Activated B cell treated with CpG ODN at 0.5 μM for 24 hours (primary cell): ENCODE measurements around the gene KAT2B. TPM values are rescaled to one million over a fixed set of nuclear protein-coding genes. Genes with fewer than 3 reads are reported as not detected.

Experiments used
- ATAC-seq: fragments of 200-7000 bp; cut with Tn5 transposase; one replicate; pipeline ENCODE4 v1.10.0; 2021; ENCODE audit warnings: low read depth, mild to moderate bottlenecking, moderate library complexity
- CTCF ChIA-PET: fragments of 350-600 bp; sonication (Branson Sonifier 250); formaldehyde crosslinking; loops from one replicate; lab custom pipeline; 2021; ENCODE audit warnings: antibody characterized with exemption; lab: Charles Lee
- POLR2A ChIA-PET: fragments of 350-600 bp; sonication (Branson Sonifier 250); formaldehyde crosslinking; loops from one replicate; lab custom pipeline; 2021; ENCODE audit warnings: antibody characterized with exemption; lab: Charles Lee
- DNase-seq: peaks from one replicate; pipeline ENCODE4 v3.0.0; 2022
- H3K27ac Mint-ChIP-seq: one replicate; pipeline ENCODE4 v1.8.0; 2020; ENCODE audit warnings: mixed read lengths
- H3K27me3 Mint-ChIP-seq: one replicate; pipeline ENCODE4 v1.8.0; 2021; ENCODE audit warnings: mixed read lengths
- H3K36me3 Mint-ChIP-seq: one replicate; pipeline ENCODE4 v1.8.0; 2021; ENCODE audit warnings: low read depth, mixed read lengths
- H3K4me1 Mint-ChIP-seq: one replicate; pipeline ENCODE4 v1.8.0; 2021; ENCODE audit warnings: mixed read lengths
- H3K4me3 Mint-ChIP-seq: one replicate; pipeline ENCODE4 v1.8.0; 2020; ENCODE audit warnings: mild to moderate bottlenecking, mixed read lengths
- H3K9me3 Mint-ChIP-seq: one replicate; pipeline ENCODE4 v1.8.0; 2020; ENCODE audit warnings: mixed read lengths
- intact Hi-C: fragments of 100-400 bp; cut with micrococcal nuclease; formaldehyde crosslinking; loops from one replicate; pipeline ENCODE4 v1.15.1; 2024
- total RNA-seq: library from RNA; stranded (reverse); gene quantifications from 2 replicates; pipeline ENCODE4 v1.2.3, GENCODE V29; 2022
- TF ChIP-seq, protein P1 (sequence below): fragments of 200-600 bp; IDR thresholded peaks from one replicate; pipeline ENCODE4 v1.8.0; 2022; ENCODE audit warnings: antibody characterized with exemption, mild to moderate bottlenecking

KAT2B gene
- total RNA-seq, 1 donor from 2014 or later: 35.9 TPM

DNA sequence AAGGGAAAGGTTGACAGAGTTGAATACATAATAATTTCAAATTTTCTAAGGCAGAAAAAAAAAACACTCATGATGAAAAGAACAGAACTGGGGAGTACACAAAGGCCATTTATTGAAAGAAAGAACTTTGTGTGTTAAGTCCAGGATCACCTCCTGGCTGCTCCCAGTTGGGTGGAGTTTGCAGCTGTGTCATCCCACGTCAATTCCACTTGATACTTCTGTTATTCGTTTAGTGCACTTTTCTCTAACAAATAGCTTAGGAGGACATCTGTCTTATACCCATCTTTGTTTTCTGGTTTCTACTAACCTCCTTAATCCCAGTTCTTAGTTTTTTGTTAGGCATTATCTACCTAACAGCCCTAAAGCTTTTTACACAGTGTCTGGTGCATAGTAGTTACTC is 101.1 kb downstream of the KAT2B start:
- no peaks in the 10 kb centered on the region for H3K27me3 Mint-ChIP-seq
- H3K36me3 Mint-ChIP-seq: peaks cover 65% of the 10 kb centered on the region
- ChIA-PET POLR2A (interaction anchor here (0.7 kb wide), 2 partner anchors 9 to 16 kb away, joined by 3 to 4 read pairs; no protein-coding TSS in a partner anchor), CTCF (interaction anchor here (0.7 kb wide), 1 partner anchor 256 kb away, joined by 3 read pairs; no protein-coding TSS in a partner anchor)
- H3K9me3 Mint-ChIP-seq: no peaks in the 10 kb centered on the region
- TF ChIP-seq, protein P1, sequence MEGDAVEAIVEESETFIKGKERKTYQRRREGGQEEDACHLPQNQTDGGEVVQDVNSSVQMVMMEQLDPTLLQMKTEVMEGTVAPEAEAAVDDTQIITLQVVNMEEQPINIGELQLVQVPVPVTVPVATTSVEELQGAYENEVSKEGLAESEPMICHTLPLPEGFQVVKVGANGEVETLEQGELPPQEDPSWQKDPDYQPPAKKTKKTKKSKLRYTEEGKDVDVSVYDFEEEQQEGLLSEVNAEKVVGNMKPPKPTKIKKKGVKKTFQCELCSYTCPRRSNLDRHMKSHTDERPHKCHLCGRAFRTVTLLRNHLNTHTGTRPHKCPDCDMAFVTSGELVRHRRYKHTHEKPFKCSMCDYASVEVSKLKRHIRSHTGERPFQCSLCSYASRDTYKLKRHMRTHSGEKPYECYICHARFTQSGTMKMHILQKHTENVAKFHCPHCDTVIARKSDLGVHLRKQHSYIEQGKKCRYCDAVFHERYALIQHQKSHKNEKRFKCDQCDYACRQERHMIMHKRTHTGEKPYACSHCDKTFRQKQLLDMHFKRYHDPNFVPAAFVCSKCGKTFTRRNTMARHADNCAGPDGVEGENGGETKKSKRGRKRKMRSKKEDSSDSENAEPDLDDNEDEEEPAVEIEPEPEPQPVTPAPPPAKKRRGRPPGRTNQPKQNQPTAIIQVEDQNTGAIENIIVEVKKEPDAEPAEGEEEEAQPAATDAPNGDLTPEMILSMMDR: no peak
- H3K4me3 Mint-ChIP-seq: no peak overlapping the region
- intact Hi-C loops: loop anchor here (5.0 kb wide), 1 partner anchor 36 kb away; no protein-coding TSS in a partner anchor
- no peak overlapping the region for H3K27ac Mint-ChIP-seq
- ATAC-seq: no peak
- no peak for DNase-seq
- peaks cover 4% of the 10 kb centered on the region for H3K4me1 Mint-ChIP-seq

- H3K27ac Mint-ChIP-seq: no peak overlapping the region
- ChIA-PET CTCF (interaction anchor here (0.7 kb wide), 1 partner anchor 256 kb away, joined by 3 read pairs; no protein-coding TSS in a partner anchor), POLR2A (interaction anchor here (0.7 kb wide), 2 partner anchors 10 to 15 kb away, joined by 3 to 4 read pairs; no protein-coding TSS in a partner anchor)
- ATAC-seq (no peak), DNase-seq (no peak)
- H3K36me3 Mint-ChIP-seq: peaks cover 64% of the 10 kb centered on the region
- TF ChIP-seq, protein P1: no peak
- peaks cover 4% of the 10 kb centered on the region for H3K4me1 Mint-ChIP-seq
- H3K27me3 Mint-ChIP-seq: no peaks in the 10 kb centered on the region
- no peak overlapping the region for H3K4me3 Mint-ChIP-seq
- no peaks in the 10 kb centered on the region for H3K9me3 Mint-ChIP-seq
- intact Hi-C loops: loop anchor here (5.0 kb wide), 1 partner anchor 35 kb away; no protein-coding TSS in a partner anchor
Measured at GRCh38 chr3:20141851-20142250, 101.6 kb downstream of the KAT2B start.

DNA sequence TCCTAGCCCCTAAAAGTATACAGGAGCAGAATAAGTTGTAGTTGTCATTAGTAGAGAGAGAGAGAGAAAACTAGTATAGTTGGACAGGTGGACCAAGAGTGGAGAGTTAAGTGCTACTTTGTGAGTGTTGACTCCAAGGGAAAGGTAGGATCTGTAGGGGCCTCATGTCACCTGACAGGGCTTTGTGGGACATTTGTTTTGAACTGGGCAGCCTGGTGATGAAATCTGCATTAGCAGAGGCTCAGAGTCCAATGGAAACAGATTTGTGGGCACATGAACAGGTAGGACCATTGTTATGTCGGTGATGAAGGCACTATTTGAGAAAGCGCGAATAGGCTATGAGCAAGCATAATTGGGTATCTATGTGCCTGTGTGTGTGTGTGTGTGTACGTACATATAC is 102.3 kb downstream of the KAT2B start:
- intact Hi-C loops: loop anchor here (5.0 kb wide), 1 partner anchor 35 kb away; no protein-coding TSS in a partner anchor
- Mint-ChIP-seq H3K9me3 (no peaks in the 10 kb centered on the region), H3K27me3 (no peaks in the 10 kb centered on the region), H3K27ac (no peak overlapping the region), H3K36me3 (peaks cover 63% of the 10 kb centered on the region), H3K4me3 (no peak overlapping the region), H3K4me1 (peaks cover 4% of the 10 kb centered on the region)
- ChIA-PET CTCF (no interaction called here), POLR2A (no interaction called here)
- DNase-seq (no peak), ATAC-seq (no peak)
- TF ChIP-seq, protein P1: no peak

- H3K4me3 Mint-ChIP-seq: no peak overlapping the region
- peaks cover 4% of the 10 kb centered on the region for H3K4me1 Mint-ChIP-seq
- no peaks in the 10 kb centered on the region for H3K9me3 Mint-ChIP-seq
- H3K27me3 Mint-ChIP-seq: no peaks in the 10 kb centered on the region
- H3K36me3 Mint-ChIP-seq: peaks cover 67% of the 10 kb centered on the region
- H3K27ac Mint-ChIP-seq: no peak overlapping the region
- ChIA-PET POLR2A (no interaction called here), CTCF (no interaction called here)
- TF ChIP-seq, protein P1: no peak
- DNase-seq: no peak
- ATAC-seq: no peak
- intact Hi-C loops: loop anchor here (5.0 kb wide), 1 partner anchor 34 kb away; no protein-coding TSS in a partner anchor
Measured at GRCh38 chr3:20143519-20143918, 103.3 kb downstream of the KAT2B start.

DNA sequence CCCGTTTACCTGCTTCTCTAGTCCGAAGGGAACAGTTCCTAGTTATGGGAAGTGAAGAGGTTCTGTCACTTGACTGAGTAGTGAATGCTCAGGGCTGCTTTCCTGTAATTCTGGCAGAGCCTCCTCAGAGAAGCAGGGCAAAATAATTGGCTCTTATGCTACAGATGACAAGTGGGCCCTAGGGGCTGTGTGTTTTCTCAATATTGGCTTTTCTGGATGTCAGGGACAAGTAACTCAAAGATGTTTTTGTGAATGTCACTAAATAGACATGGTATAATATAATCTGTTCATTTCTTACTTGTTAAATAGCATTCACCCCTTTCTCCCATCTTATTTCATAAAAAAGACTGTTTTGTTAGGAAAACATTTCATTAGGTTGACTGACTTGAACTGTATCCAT is 105.6 kb downstream of the KAT2B start:
- H3K36me3 Mint-ChIP-seq: peaks cover 73% of the 10 kb centered on the region
- intact Hi-C loops: loop anchor here (2.0 kb wide), 1 partner anchor 15 kb away; no protein-coding TSS in a partner anchor
- H3K9me3 Mint-ChIP-seq: no peaks in the 10 kb centered on the region
- no peak for DNase-seq
- no peak overlapping the region for H3K4me3 Mint-ChIP-seq
- ChIA-PET POLR2A (no interaction called here), CTCF (no interaction called here)
- no peak overlapping the region for H3K27ac Mint-ChIP-seq
- no peaks in the 10 kb centered on the region for H3K27me3 Mint-ChIP-seq
- H3K4me1 Mint-ChIP-seq: peaks cover 3% of the 10 kb centered on the region
- no peak for ATAC-seq
- TF ChIP-seq, protein P1: no peak
